Measurements from ENCODE around the gene RFNG.

- TF ChIP-seq EZH2phosphoT487 (conservative IDR thresholded peaks at IDR 0.05; ENCODE audit: low read length) (no peak), CTCF (IDR thresholded peaks at IDR 0.05; ENCODE audit: insufficient read depth, low read length, poor library complexity, severe bottlenecking) (no peak)
These were observed 41.6 kb upstream of the RFNG start for GRCh38 chr17:82092995-82093751.

All from SU-DHL-6 (cell line).